SIG-M5 treated with dmso at 0.1 percent for 504 hours (cell line): Measurements from ENCODE around the gene PTPRN2.
"Not testable (repeated sequence)": the region's sequence is repeated elsewhere in the genome, so short reads cannot be mapped to it uniquely, and the experiment has no call there.

Experiments
- DNase-seq: peaks from one replicate; lab custom pipeline; 2025; ENCODE audit not compliant: unreplicated experiment; lab: John Stamatoyannopoulos, UW

Gene PTPRN2

DNA sequence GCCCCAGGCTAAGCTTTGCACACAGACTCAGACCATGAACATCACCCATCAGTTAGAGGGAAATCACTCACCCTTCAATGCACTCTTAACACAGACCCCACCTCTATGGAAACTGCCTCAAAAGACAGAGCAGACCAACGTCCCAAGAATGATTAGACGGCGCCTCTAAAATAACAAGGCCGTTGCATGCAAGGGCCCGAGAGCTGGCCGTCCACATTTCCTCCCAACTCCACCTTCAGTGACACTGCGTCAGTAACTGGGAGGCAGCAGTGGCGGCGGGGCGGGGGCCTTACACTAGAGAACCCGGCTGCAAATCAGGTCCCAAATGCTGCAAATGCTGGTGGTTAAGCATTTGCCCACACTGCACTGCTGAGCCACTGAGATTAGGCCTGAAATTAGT lies 115.0 kb downstream of the PTPRN2 start:
- no peak for DNase-seq

DNA sequence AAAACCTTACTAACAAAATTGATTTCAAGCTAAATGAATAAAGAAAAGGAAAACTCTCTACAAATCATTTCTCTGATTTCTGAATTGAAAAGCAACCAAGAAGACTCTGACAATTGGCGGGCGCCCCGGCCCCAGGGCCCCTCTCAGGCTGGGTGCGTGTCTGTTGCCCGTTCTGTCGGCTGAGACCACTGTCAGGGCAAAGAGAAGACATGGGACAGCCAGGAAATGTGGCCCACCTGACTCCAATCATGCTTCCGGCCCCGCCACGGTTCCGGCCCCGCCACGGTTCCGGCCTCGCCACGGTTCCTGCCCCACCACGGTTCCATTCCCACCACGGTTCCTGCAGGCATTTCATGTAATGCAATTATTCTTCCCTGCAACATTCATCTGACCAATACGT lies 115.9 kb downstream of the PTPRN2 start:
- no peak for DNase-seq

GRCh38 chr7:158470336-158470735 lies 117.3 kb downstream of the PTPRN2 start:
- peak; percentile 35 for DNase-seq

- peak; percentile 21 for DNase-seq
These were observed 118.1 kb downstream of the PTPRN2 start for GRCh38 chr7:158469396-158470051.

DNA sequence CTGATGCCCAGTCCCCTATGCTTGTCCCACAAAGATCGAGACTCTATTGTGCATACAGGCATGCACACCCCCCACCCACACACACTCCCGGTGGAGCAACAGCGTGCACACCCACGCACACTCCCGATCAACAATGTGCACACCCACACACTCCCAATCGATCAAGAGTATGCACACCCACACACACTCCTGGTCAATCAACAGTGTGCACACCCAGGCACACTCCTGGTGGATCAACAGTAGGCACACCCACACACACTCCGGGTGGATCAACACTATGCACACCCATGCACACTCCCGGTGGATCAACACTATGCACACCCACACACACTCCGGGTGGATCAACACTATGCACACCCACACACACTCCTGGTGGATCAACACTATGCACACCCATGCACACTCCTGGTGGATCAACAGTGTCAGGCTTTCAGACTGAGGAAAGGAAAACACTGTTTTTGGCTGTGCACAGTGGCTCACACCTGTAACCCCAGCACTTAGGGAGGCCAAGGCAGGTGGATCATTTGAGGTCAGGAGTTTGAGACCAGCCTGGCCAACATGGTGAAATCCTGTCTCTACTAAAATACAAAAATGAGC lies 118.8 kb downstream of the PTPRN2 start:
- DNase-seq: no peak

GRCh38 chr7:158468181-158468580 lies 119.4 kb downstream of the PTPRN2 start:
- no peak for DNase-seq

GRCh38 chr7:158467562-158467961 lies 120.1 kb downstream of the PTPRN2 start:
- no peak for DNase-seq

- DNase-seq: no peak
These were observed 124.3 kb downstream of the PTPRN2 start for GRCh38 chr7:158463317-158463716.

DNA sequence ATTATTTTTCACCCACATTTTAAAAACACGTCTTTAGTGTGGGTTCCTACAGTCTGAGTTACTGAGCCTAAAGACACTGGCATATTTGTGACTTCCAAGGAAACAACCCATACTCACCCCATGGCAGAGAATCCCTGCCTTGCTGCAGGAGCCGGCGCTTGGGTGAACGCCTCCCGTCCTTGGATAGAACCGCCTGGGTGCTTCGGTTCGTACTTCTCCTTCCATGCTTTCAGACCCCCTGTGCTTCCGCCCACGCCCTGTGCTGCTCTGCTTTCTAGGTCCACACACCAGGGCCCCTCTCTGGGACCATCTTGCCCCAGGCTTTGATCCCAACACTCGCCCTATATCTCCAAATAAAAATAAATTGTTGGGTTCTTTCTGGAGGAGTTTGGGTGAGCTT lies 125.8 kb downstream of the PTPRN2 start:
- DNase-seq: no peak

DNA sequence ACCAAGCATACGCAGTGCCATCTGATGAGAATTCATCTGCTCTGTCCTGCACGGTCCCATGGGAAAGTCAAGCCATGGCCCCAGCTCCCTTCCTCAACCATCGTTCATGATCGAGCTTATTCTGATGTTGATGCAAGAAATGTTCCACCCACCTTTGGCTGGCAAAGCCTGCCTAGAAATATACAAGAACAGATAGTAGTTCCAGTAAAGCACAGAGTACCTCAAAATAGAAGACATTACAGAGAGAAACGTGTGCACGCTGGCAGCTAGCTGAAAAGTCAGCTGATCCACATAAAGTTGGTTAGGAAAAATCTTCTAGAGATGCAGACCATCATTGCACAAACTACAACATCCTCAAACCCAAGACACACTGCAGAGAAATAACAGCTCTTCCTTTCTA lies 127.0 kb downstream of the PTPRN2 start:
- DNase-seq: no peak

- no peak for DNase-seq
These were observed 128.8 kb downstream of the PTPRN2 start for GRCh38 chr7:158458716-158459282.

- no peak for DNase-seq
These were observed 129.5 kb downstream of the PTPRN2 start for GRCh38 chr7:158458096-158458495.

- DNase-seq: not testable (repeated sequence)
These were observed 130.0 kb downstream of the PTPRN2 start for GRCh38 chr7:158457586-158457985.

GRCh38 chr7:158454631-158455030 lies 133.0 kb downstream of the PTPRN2 start:
- no peak for DNase-seq

GRCh38 chr7:158453663-158454062 lies 134.0 kb downstream of the PTPRN2 start:
- no peak for DNase-seq

DNA sequence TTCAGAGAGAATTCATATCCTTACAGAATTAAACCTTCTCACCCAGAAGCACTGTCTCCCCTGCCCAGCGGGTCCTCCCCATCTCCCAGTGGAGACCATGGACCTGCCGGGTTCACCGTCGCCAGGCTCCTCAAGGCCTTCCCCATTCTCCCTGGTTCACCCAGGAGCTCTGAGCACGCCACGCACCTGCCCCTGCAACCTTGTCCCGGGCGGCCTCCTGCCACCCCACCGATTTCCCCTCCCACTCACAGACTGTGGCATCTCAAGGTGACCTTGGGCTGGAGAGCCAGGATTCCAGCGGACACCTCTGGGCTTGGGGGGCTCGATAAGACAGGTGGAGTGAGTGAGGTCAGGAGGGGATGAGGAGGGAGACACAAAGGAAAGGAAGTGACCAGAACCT lies 135.3 kb downstream of the PTPRN2 start:
- DNase-seq: no peak

- no peak for DNase-seq
These were observed 137.0 kb downstream of the PTPRN2 start for GRCh38 chr7:158450476-158451124.

- DNase-seq: no peak
These were observed 137.7 kb downstream of the PTPRN2 start for GRCh38 chr7:158449942-158450341.

DNA sequence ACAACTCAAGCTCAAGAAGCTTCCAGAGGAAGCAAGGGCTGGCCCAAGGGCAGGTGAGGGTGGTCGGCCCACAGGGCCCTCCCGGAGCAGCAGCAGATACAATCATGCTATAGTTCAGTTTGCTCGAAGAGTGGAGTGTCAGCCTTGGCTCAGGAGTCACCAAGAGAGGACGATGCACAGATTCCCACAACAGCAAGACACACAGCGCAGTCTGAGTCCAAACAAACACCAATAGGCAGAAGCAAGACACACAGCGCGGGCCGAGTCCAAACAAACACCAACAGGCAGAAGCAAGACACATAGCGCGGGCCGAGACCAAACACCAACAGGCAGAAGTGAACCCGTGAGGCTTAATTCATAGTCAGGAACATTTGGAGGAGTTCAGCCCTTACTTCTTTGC lies 138.4 kb downstream of the PTPRN2 start:
- no peak for DNase-seq

- no peak for DNase-seq
These were observed 139.1 kb downstream of the PTPRN2 start for GRCh38 chr7:158448430-158449100.

DNA sequence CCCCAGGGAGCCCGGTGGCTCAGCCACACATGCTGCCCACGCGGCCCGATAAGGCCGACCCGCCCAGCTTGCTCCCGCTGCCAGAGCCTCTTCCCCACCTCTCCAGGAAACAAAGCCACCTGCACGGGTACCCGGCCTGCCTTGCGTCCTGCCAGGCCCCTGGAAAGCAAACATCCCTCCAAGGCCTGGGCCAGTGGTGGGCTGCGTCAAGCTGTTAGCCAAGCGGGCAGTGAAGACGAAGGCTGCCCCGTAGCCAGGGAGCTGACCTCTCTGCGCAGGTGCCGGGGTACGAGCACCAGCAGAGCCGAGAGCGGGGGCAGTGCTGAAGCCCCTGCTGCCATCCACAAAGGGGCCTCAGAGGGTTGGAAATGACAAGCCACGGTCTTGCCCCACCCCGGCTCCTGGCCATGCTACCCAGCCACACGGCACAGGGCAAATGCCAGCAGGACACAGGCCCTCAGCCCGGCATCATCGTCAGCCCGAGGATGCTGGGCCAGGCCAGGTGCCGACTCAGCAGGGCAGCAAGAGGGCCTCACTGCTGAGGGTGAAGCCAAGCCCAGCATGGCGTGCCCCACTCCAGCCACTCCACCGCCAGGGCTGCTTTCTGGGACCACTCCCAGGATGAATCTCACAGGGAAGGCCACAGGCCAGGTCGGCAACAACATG lies 140.0 kb downstream of the PTPRN2 start:
- DNase-seq: no peak
